CD4-positive, alpha-beta T cell (primary cell): ENCODE results near the gene PACSIN1. TPM values are rescaled to one million over a fixed set of nuclear protein-coding genes. Genes with fewer than 3 reads are reported as not detected.

Experiments
- ATAC-seq: fragments of 200-7000 bp; cut with Tn5 transposase; one replicate; pipeline ENCODE4 v1.10.0; 2022; ENCODE audit warnings: mild to moderate bottlenecking; ENCODE audit not compliant: poor library complexity
- CTCF ChIA-PET: fragments of 350-600 bp; sonication (Branson Sonifier 250); formaldehyde crosslinking; loops from one replicate; lab custom pipeline; 2021; ENCODE audit warnings: antibody characterized with exemption, inconsistent platforms; lab: Charles Lee
- POLR2A ChIA-PET: fragments of 350-600 bp; sonication (Branson Sonifier 250); formaldehyde crosslinking; loops from one replicate; lab custom pipeline; 2021; ENCODE audit warnings: antibody characterized with exemption, inconsistent platforms; lab: Charles Lee
- DNase-seq, 14 experiments: peaks; one replicate each; pipeline ENCODE4 v3.0.0-alpha.2; 2013 to 2020; ENCODE audit warnings: mixed read lengths in 2 of 14
- H3K27ac ChIP-seq, 2 donors: one replicate each; pipeline versions ENCODE4 v1.5.1 to v1.7.0; 2013; ENCODE audit warnings: low read length in 2 of 2, low read depth in 1 of 2, mild to moderate bottlenecking in 1 of 2
- H3K27me3 ChIP-seq, 2 experiments: 1 replicate in 1 of 2; 2 replicates in 1 of 2; pipeline versions ENCODE4 v1.6.1 to v1.7.0; 2013; ENCODE audit warnings: low read length in 2 of 2, control low read depth in 1 of 2, mild to moderate bottlenecking in 1 of 2, moderate library complexity in 1 of 2; ENCODE audit not compliant: insufficient read depth in 2 of 2, control insufficient read depth in 1 of 2
- H3K36me3 ChIP-seq: one replicate; pipeline ENCODE4 v1.6.1; 2013; ENCODE audit warnings: low read length, control low read depth; ENCODE audit not compliant: insufficient read depth
- H3K4me1 ChIP-seq: one replicate; pipeline ENCODE4 v1.6.1; 2013; ENCODE audit warnings: low read length, control low read depth; ENCODE audit not compliant: insufficient read depth
- H3K4me3 ChIP-seq: one replicate; pipeline ENCODE4 v1.5.1; 2013; ENCODE audit warnings: mild to moderate bottlenecking, low read length, moderate library complexity
- H3K9me3 ChIP-seq, 2 experiments: 1 replicate in 1 of 2; 2 replicates in 1 of 2; pipeline versions ENCODE4 v1.6.1 to v1.7.0; 2013; ENCODE audit warnings: low read length in 2 of 2, mild to moderate bottlenecking in 2 of 2, control low read depth in 1 of 2, moderate library complexity in 1 of 2; ENCODE audit not compliant: control insufficient read depth in 1 of 2, insufficient read depth in 1 of 2
- H3K27ac Mint-ChIP-seq: one replicate; pipeline ENCODE4 v1.8.0; 2020; ENCODE audit warnings: mixed read lengths
- H3K27me3 Mint-ChIP-seq: one replicate; pipeline ENCODE4 v1.8.0; 2021; ENCODE audit warnings: mixed read lengths
- H3K36me3 Mint-ChIP-seq: one replicate; pipeline ENCODE4 v1.8.0; 2021; ENCODE audit warnings: low read depth, mixed read lengths
- H3K4me1 Mint-ChIP-seq: one replicate; pipeline ENCODE4 v1.8.0; 2021; ENCODE audit warnings: low read depth, mixed read lengths
- H3K4me3 Mint-ChIP-seq: one replicate; pipeline ENCODE4 v1.8.0; 2020; ENCODE audit warnings: mild to moderate bottlenecking, mixed read lengths
- H3K9me3 Mint-ChIP-seq: one replicate; pipeline ENCODE4 v1.8.0; 2020; ENCODE audit warnings: mixed read lengths
- intact Hi-C, 2 experiments: fragments of 100-400 bp; cut with DNase I in 1 of 2; cut with micrococcal nuclease in 1 of 2; formaldehyde crosslinking; loops; one replicate each; pipeline versions ENCODE4 v1.15.1 to v1.9.0; 2023 to 2025; cut with DNase I, micrococcal nuclease
- total RNA-seq, 174 experiments: library from RNA in 2 of 174; stranded (reverse) in 2 of 174; gene quantifications; one replicate each; pipeline ENCODE4 v1.2.3 and lab custom pipeline; 2021 to 2026
- TF ChIP-seq, protein P1 (sequence below): fragments of 200-600 bp; IDR thresholded peaks from one replicate; pipeline ENCODE4 v1.8.0; 2022; ENCODE audit warnings: antibody characterized with exemption, mild to moderate bottlenecking

The PACSIN1 gene
- total RNA-seq, 2 experiments from 2014 or later = 1.3 to 1.4 TPM

DNA sequence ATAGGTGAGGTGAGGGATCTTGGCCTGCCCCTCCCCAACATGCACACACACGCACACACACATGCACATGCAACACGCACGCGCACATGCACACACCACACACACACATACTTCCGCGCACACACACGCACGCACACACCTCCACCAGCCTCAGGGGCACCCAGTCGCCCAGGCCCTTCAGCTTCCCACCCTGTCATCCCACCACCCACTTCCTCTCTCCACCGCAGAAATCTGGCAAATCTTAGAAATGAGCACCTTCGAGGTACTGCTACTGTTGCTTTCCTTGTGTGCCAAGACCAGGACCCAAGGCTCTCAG lies 89.1 kb downstream of the PACSIN1 start:
- no peaks in the 10 kb centered on the region for H3K36me3 Mint-ChIP-seq
- no peaks in the 10 kb centered on the region for H3K9me3 Mint-ChIP-seq
- H3K27ac ChIP-seq = no peak overlapping the region
- no peaks in the 10 kb centered on the region for H3K36me3 ChIP-seq
- H3K27me3 ChIP-seq = no peaks in the 10 kb centered on the region
- H3K9me3 ChIP-seq = peaks cover 0 to 5% of the 10 kb centered on the region in 2 experiments
- no peak overlapping the region for H3K4me3 Mint-ChIP-seq
- H3K4me1 ChIP-seq = no peaks in the 10 kb centered on the region
- peaks cover 12% of the 10 kb centered on the region for H3K4me1 Mint-ChIP-seq
- TF ChIP-seq, protein P1, sequence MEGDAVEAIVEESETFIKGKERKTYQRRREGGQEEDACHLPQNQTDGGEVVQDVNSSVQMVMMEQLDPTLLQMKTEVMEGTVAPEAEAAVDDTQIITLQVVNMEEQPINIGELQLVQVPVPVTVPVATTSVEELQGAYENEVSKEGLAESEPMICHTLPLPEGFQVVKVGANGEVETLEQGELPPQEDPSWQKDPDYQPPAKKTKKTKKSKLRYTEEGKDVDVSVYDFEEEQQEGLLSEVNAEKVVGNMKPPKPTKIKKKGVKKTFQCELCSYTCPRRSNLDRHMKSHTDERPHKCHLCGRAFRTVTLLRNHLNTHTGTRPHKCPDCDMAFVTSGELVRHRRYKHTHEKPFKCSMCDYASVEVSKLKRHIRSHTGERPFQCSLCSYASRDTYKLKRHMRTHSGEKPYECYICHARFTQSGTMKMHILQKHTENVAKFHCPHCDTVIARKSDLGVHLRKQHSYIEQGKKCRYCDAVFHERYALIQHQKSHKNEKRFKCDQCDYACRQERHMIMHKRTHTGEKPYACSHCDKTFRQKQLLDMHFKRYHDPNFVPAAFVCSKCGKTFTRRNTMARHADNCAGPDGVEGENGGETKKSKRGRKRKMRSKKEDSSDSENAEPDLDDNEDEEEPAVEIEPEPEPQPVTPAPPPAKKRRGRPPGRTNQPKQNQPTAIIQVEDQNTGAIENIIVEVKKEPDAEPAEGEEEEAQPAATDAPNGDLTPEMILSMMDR = no peak
- intact Hi-C loops = no loop called here
- no peak overlapping the region for H3K4me3 ChIP-seq
- peak; percentile 52 for ATAC-seq
- ChIA-PET POLR2A (no interaction called here), CTCF (no interaction called here)
- H3K27ac Mint-ChIP-seq = no peak overlapping the region
- no peak for DNase-seq
- H3K27me3 Mint-ChIP-seq = no peaks in the 10 kb centered on the region

DNA sequence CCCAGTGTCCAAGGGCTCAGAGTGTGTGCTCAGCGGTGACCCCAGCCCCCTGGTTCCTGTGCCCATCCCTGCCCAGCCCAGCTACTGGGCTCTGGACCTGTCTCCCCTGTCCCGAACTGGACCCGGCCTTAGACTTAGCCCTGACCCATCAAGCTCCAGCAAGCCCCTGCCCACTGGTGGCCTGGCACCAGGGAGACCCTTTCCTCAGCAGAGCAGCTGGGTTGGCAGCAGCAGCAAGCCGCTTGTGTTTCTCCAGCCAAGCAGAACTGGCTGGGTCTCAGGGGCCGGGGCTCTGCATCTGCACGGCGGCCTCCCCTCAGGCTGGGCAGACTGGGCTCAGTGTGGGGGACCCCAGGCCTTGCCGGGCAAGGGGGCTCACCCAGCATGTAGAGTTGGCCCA lies 89.5 kb downstream of the PACSIN1 start:
- no peak overlapping the region for H3K4me3 ChIP-seq
- no peak for DNase-seq
- ChIA-PET POLR2A (no interaction called here), CTCF (no interaction called here)
- H3K9me3 ChIP-seq = peaks cover 0 to 5% of the 10 kb centered on the region in 2 experiments
- Mint-ChIP-seq H3K9me3 (no peaks in the 10 kb centered on the region), H3K36me3 (no peaks in the 10 kb centered on the region), H3K27me3 (no peaks in the 10 kb centered on the region), H3K4me3 (no peak overlapping the region), H3K27ac (no peak overlapping the region), H3K4me1 (peaks cover 12% of the 10 kb centered on the region)
- intact Hi-C loops = no loop called here
- no peak overlapping the region for H3K27ac ChIP-seq
- no peak for ATAC-seq
- H3K27me3 ChIP-seq = no peaks in the 10 kb centered on the region
- H3K4me1 ChIP-seq = no peaks in the 10 kb centered on the region
- TF ChIP-seq, protein P1 = no peak
- no peaks in the 10 kb centered on the region for H3K36me3 ChIP-seq

DNA sequence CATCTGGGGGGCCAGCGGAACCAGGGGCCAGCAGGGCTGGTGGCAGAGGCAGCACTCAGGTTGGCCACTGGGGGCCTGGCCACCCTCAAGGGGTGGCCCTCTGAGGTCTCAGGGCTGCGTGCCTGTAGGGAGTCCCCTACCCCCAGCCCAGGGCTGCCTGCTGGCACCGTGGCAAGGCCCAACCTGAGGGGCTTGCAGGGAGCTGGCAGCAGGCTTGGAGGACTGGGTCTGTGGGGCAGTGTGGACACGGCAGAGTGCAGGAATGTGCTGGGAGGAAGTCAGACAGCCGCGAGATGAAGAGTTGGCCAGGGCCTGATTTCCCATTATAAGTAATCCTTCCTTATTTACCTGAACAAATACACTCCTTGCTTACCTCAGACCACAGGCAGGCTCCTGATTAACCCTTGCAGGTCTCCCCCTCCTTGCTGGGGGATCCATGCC lies 90.2 kb downstream of the PACSIN1 start, which contains the start of gene SPDEF:
Gene SPDEF, minus strand, starts transcription at position 299 of the 441 bp plus-strand sequence. CDS start 11,874 bp downstream, outside the sequence.
- Histone ChIP-seq H3K4me1 (no peaks in the 10 kb centered on the region), H3K27me3 (no peaks in the 10 kb centered on the region), H3K36me3 (no peaks in the 10 kb centered on the region), H3K9me3 (peaks cover 0 to 5% of the 10 kb centered on the region in 2 experiments), H3K4me3 (no peak within 1 kb of the TSS), H3K27ac (no peak within 1 kb of the TSS)
- no peak within 1 kb of the TSS for H3K27ac Mint-ChIP-seq
- no peaks in the 10 kb centered on the region for H3K27me3 Mint-ChIP-seq
- TF ChIP-seq, protein P1 = no peak
- ATAC-seq (no peak), DNase-seq (no peak)
- no peaks in the 10 kb centered on the region for H3K9me3 Mint-ChIP-seq
- no peaks in the 10 kb centered on the region for H3K36me3 Mint-ChIP-seq
- H3K4me3 Mint-ChIP-seq = no peak within 1 kb of the TSS
- intact Hi-C loops = no loop called here
- POLR2A ChIA-PET = no interaction called here
- CTCF ChIA-PET = no interaction called here
- H3K4me1 Mint-ChIP-seq = peaks cover 12% of the 10 kb centered on the region
